GM12878 (cell line): ENCODE results near the gene TMEM63C. TPM values are rescaled to one million over a fixed set of nuclear protein-coding genes. Genes with fewer than 3 reads are reported as not detected.

ENCODE experiments used
- ATAC-seq: fragments of 200-7000 bp; cut with Tn5 transposase; 3 replicates; pipeline ENCODE4 v1.9.1; 2020; ENCODE audit warnings: mild to moderate bottlenecking, moderate library complexity
- BruUV-seq: library from RNA; stranded (reverse); fragments of 400-500 nt; replicated peaks from 2 replicates; lab custom pipeline; 2021; lab: Mats Ljungman, UMichigan
- CTCF ChIA-PET: fragments of 300-600 bp; sonication (Branson Sonifier 250); formaldehyde crosslinking; extraction: SDS; loops from one replicate; lab custom pipeline; 2021; ENCODE audit warnings: inconsistent platforms; lab: Yijun Ruan, JAX
- POLR2A ChIA-PET: fragments of 350-600 bp; formaldehyde crosslinking; extraction: SDS; loops from one replicate; lab custom pipeline; 2021; ENCODE audit warnings: inconsistent platforms; lab: Charles Lee
- RAD21 ChIA-PET: fragments of 300-600 bp; sonication (Branson Sonifier 250); formaldehyde crosslinking; loops from one replicate; lab custom pipeline; 2023; ENCODE audit warnings: antibody characterized with exemption; ENCODE audit not compliant: unreplicated experiment; lab: Charles Lee
- SMC1A ChIA-PET: fragments of 300-600 bp; sonication (Branson Sonifier 250); formaldehyde crosslinking; loops from one replicate; lab custom pipeline; 2023; ENCODE audit not compliant: unreplicated experiment, uncharacterized antibody; lab: Charles Lee
- DNase-seq: peaks from one replicate; pipeline ENCODE4 v3.0.0-alpha.2; 2011; ENCODE audit warnings: low read depth, low spot score
- FAIRE-seq: peaks from 3 replicates; lab custom pipeline; 2011; peaks lifted over from hg19 to GRCh38; lab: Jason Lieb, UNC
- H2AFZ ChIP-seq: 2 replicates; pipeline ENCODE4 v1.6.0; 2011; ENCODE audit warnings: low read depth, low read length, control low read depth; ENCODE audit not compliant: control insufficient read depth
- H3K27ac ChIP-seq: 2 replicates; pipeline ENCODE4 v1.5.1; 2011; ENCODE audit warnings: control low read depth; ENCODE audit not compliant: control insufficient read depth, insufficient read depth
- H3K27me3 ChIP-seq, 2 experiments: replicated peaks in 1 of 2; 2 replicates each; pipeline versions ENCODE4 v1.6.0 to v1.6.1; 2011; ENCODE audit warnings: low read length in 1 of 2; ENCODE audit not compliant: control insufficient read depth in 2 of 2, insufficient read depth in 2 of 2
- H3K36me3 ChIP-seq, 2 experiments: 2 replicates each; pipeline ENCODE4 v1.5.1; 2011; ENCODE audit warnings: low read length in 1 of 2; ENCODE audit not compliant: control insufficient read depth in 2 of 2, insufficient read depth in 2 of 2
- H3K4me1 ChIP-seq: 2 replicates; pipeline ENCODE4 v1.6.1; 2011; ENCODE audit warnings: mild to moderate bottlenecking, low read length, moderate library complexity, mixed read lengths; ENCODE audit not compliant: control insufficient read depth, insufficient read depth
- H3K4me2 ChIP-seq: 2 replicates; pipeline ENCODE4 v1.6.0; 2011; ENCODE audit warnings: control low read depth; ENCODE audit not compliant: control insufficient read depth, insufficient read depth
- H3K4me3 ChIP-seq: fragments of 200-600 bp; sonication (generic); 2 replicates; pipeline ENCODE4 v1.5.1; 2016
- H3K79me2 ChIP-seq: 2 replicates; pipeline ENCODE4 v1.6.0; 2011; ENCODE audit warnings: low read length; ENCODE audit not compliant: control insufficient read depth, insufficient read depth
- H3K9ac ChIP-seq: 2 replicates; pipeline ENCODE4 v1.8.0; 2011; ENCODE audit warnings: low read length, control low read depth, mixed read lengths; ENCODE audit not compliant: control insufficient read depth, insufficient read depth
- H3K9me3 ChIP-seq: replicated peaks from 3 replicates; pipeline ENCODE4 v1.5.1; 2011; ENCODE audit warnings: mild to moderate bottlenecking, low read length; ENCODE audit not compliant: control insufficient read depth, insufficient read depth
- H4K20me1 ChIP-seq: 2 replicates; pipeline ENCODE4 v1.6.0; 2011; ENCODE audit not compliant: control insufficient read depth, insufficient read depth
- ATF7 ChIP-seq: fragments of 450-650 bp; IDR thresholded peaks from 2 replicates; pipeline ENCODE4 v1.6.1; 2016; ENCODE audit warnings: low read depth, mild to moderate bottlenecking
- BCLAF1 ChIP-seq: fragments of 450-650 bp; IDR thresholded peaks from 2 replicates; pipeline ENCODE4 v1.6.1; 2017; ENCODE audit warnings: antibody characterized with exemption, mild to moderate bottlenecking, moderate library complexity
- CBX5 ChIP-seq: sonication (generic); IDR thresholded peaks from 2 replicates; pipeline ENCODE4 v1.6.1; 2016; ENCODE audit warnings: low read depth, moderate library complexity, mild to moderate bottlenecking, inconsistent platforms
- E4F1 ChIP-seq: fragments of 450-650 bp; IDR thresholded peaks from 2 replicates; pipeline ENCODE4 v1.6.1; 2018; ENCODE audit warnings: borderline replicate concordance, mild to moderate bottlenecking; ENCODE audit not compliant: partially characterized antibody
- HDAC6 ChIP-seq: fragments of 200-600 bp; sonication (generic); IDR thresholded peaks from one replicate; pipeline ENCODE4 v1.8.0; 2017; ENCODE audit warnings: antibody characterized with exemption; ENCODE audit not compliant: unreplicated experiment
- IRF5 ChIP-seq: fragments of 450-650 bp; IDR thresholded peaks from 2 replicates; pipeline ENCODE4 v1.6.1; 2017; ENCODE audit warnings: borderline replicate concordance
- JUNB ChIP-seq: IDR thresholded peaks from 2 replicates; pipeline ENCODE4 v1.6.1; 2016; ENCODE audit warnings: antibody characterized with exemption, mild to moderate bottlenecking
- NKRF ChIP-seq: fragments of 450-650 bp; conservative IDR thresholded peaks from 2 replicates; pipeline ENCODE4 v1.6.1; 2017; ENCODE audit warnings: mild to moderate bottlenecking, moderate library complexity
- TCF3 ChIP-seq: IDR thresholded peaks from 2 replicates; pipeline ENCODE4 v1.6.1; 2012; ENCODE audit warnings: low read depth, mild to moderate bottlenecking, low read length, borderline replicate concordance; ENCODE audit not compliant: insufficient read depth
- ZBTB4 ChIP-seq: fragments of 450-650 bp; formaldehyde crosslinking; IDR thresholded peaks from 2 replicates; pipeline ENCODE4 v1.4.0; 2022; ENCODE audit warnings: mild to moderate bottlenecking, moderate library complexity
- ZSCAN29 ChIP-seq: fragments of 450-650 bp; IDR thresholded peaks from 2 replicates; pipeline ENCODE4 v1.6.1; 2017; ENCODE audit warnings: mild to moderate bottlenecking, moderate library complexity
- whole genome bisulfite sequencing: methylation state at CpG from one replicate; pipeline ENCODE4 v1.1.6; 2016; ENCODE audit warnings: low lambda C conversion rate; ENCODE audit not compliant: insufficient replicate concordance, insufficient coverage; ENCODE audit errors: missing lambda C conversion rate; 5-methylcytosine and 5-hydroxymethylcytosine counted together
- in situ Hi-C: fragments of 300-500 bp; cut with MboI; formaldehyde crosslinking; loops from 9 replicates; pipeline ENCODE4 v1.14.3; 2018; ENCODE audit warnings: mixed read lengths
- intact Hi-C: fragments of 100-400 bp; cut with micrococcal nuclease; formaldehyde crosslinking; loops from one replicate; pipeline ENCODE4 v1.14.2; 2022; ENCODE audit not compliant: unreplicated experiment
- polyA plus RNA-seq, 11 experiments: library from polyadenylated mRNA; depleted of rRNA in 4 of 11; unstranded in 6 of 11; stranded (reverse) in 5 of 11; fragments of >200 nt; fragmentation: Nextera tagmentation in 4 of 11; fragmentation: Illumina TruSeq in 1 of 11; extraction: Ambion mirVana in 4 of 11; extraction: Trizol in 1 of 11; gene quantifications; 1 replicate in 1 of 11; 2 replicates in 10 of 11; pipeline versions ENCODE4 v1.2.1 to v1.2.3, GENCODE V29; 2011 to 2016; ENCODE audit warnings: inconsistent platforms in 2 of 11, missing spikeins in 2 of 11, low read depth in 1 of 11
- total RNA-seq, 4 experiments: library from RNA; depleted of rRNA in 3 of 4; stranded (reverse); fragments of >200 nt in 3 of 4; fragmentation: Illumina TruSeq in 1 of 4; extraction: Trizol in 1 of 4; gene quantifications; 2 replicates each; pipeline versions ENCODE4 v1.2.1 to v1.2.3, GENCODE V29; 2013 to 2021

The TMEM63C gene
- total and polyA plus RNA-seq, 10 of the 15 experiments (the other 5 are each of a cell fraction or from before 2014, with no cell fraction given), result 0.06 to 1.3 (median 0.39) TPM; not detected in 4

- Histone ChIP-seq H3K27me3 (peaks cover 0 to 6% of the 10 kb centered on the region in 2 experiments; a peak in 3 of 4 replicates), H3K4me3 (no peak overlapping the region), H3K9me3 (no peaks in the 10 kb centered on the region), H2AFZ (no peak overlapping the region), H3K4me1 (no peaks in the 10 kb centered on the region), H4K20me1 (no peaks in the 10 kb centered on the region), H3K79me2 (no peaks in the 10 kb centered on the region), H3K4me2 (no peak overlapping the region), H3K9ac (no peak overlapping the region), H3K27ac (no peak overlapping the region), H3K36me3 (no peaks in the 10 kb centered on the region; a peak in 2 of 4 replicates)
- no peak for DNase-seq
- intact Hi-C loops (no loop called here), in situ Hi-C loops (no loop called here)
- ChIA-PET CTCF (interaction anchor here (2.4 kb wide), 1 partner anchor 42 kb away, joined by 9 read pairs; no protein-coding TSS in a partner anchor), SMC1A (no interaction called here), POLR2A (no interaction called here), RAD21 (no interaction called here)
- no peak for FAIRE-seq
- BruUV-seq, result no TSS peak
- ATAC-seq, result no peak
- WGBS, result 41% methylated on average over 4 of the region's 4 CpGs
- TF ChIP-seq HDAC6, result no peak
- TF ChIP-seq E4F1, result no peak
- TF ChIP-seq JUNB, result no peak
- no peak for TF ChIP-seq ZSCAN29
- TF ChIP-seq BCLAF1, result no peak
- no peak for TF ChIP-seq IRF5
- no peak for TF ChIP-seq NKRF
- TF ChIP-seq ZBTB4 (CRISPR knock-in tag), result no peak
- TF ChIP-seq CBX5, result no peak
- no peak for TF ChIP-seq ATF7
- TF ChIP-seq TCF3, result no peak
Observed at GRCh38 chr14:77273796-77274195, 92.2 kb downstream of the TMEM63C start.
